NCI-H2107 treated with DMSO at 0.1 percent for 48 hours (cell line): ENCODE measurements around the gene OR2AE1.

Experiments used
- DNase-seq: peaks from one replicate; lab custom pipeline; 2025; ENCODE audit not compliant: unreplicated experiment; lab: John Stamatoyannopoulos, UW

The OR2AE1 gene

GRCh38 chr7:99860281-99861127, 16.3 kb downstream of the OR2AE1 start:
- DNase-seq = no peak

- no peak for DNase-seq
Observed at GRCh38 chr7:99855236-99855635, 21.6 kb downstream of the OR2AE1 start.

- DNase-seq = no peak
Observed at GRCh38 chr7:99848420-99849216, 28.2 kb downstream of the OR2AE1 start.

- DNase-seq = no peak
Observed at GRCh38 chr7:99844328-99844727, 32.5 kb downstream of the OR2AE1 start.

- DNase-seq = no peak
Observed at GRCh38 chr7:99843808-99844207, 33.0 kb downstream of the OR2AE1 start.

- DNase-seq = no peak
Observed at GRCh38 chr7:99842926-99843325, 33.9 kb downstream of the OR2AE1 start.

GRCh38 chr7:99840136-99840869, 36.5 kb downstream of the OR2AE1 start:
- no peak for DNase-seq

GRCh38 chr7:99839287-99840021, 37.4 kb downstream of the OR2AE1 start:
- DNase-seq = no peak

- no peak for DNase-seq
Observed at GRCh38 chr7:99837649-99838361, 39.0 kb downstream of the OR2AE1 start.

GRCh38 chr7:99835189-99835588, 41.6 kb downstream of the OR2AE1 start:
- DNase-seq = no peak

GRCh38 chr7:99834382-99834781, 42.5 kb downstream of the OR2AE1 start:
- no peak for DNase-seq

- DNase-seq = no peak
Observed at GRCh38 chr7:99833289-99833877, 43.5 kb downstream of the OR2AE1 start.

- no peak for DNase-seq
Observed at GRCh38 chr7:99831595-99831994, 45.2 kb downstream of the OR2AE1 start.

- no peak for DNase-seq
Observed at GRCh38 chr7:99829524-99830160, 47.2 kb downstream of the OR2AE1 start.

GRCh38 chr7:99828811-99829210, 48.0 kb downstream of the OR2AE1 start:
- DNase-seq = no peak

GRCh38 chr7:99827040-99827778, 49.6 kb downstream of the OR2AE1 start:
- no peak for DNase-seq
